K562 (cell line): ENCODE data around the gene TMEM121B. TPM values are rescaled to one million over a fixed set of nuclear protein-coding genes. Genes with fewer than 3 reads are reported as not detected.

Experiments
- ATAC-seq: fragments of 200-7000 bp; cut with Tn5 transposase; 3 replicates; pipeline ENCODE4 v1.9.1; 2020; ENCODE audit warnings: moderate library complexity
- BruUV-seq: library from RNA; stranded (reverse); fragments of 400-500 nt; replicated peaks from 2 replicates; lab custom pipeline; 2021; lab: Mats Ljungman, UMichigan
- CTCF ChIA-PET: fragments of 300-600 bp; formaldehyde crosslinking; extraction: SDS; loops from one replicate; lab custom pipeline; 2021; ENCODE audit warnings: low intra/inter-chr PET ratio; lab: Yijun Ruan, JAX
- POLR2A ChIA-PET: fragments of 300-600, 350-650 bp; sonication (Branson Sonifier 250); formaldehyde crosslinking; extraction: SDS; loops from one replicate; lab custom pipeline; 2021; ENCODE audit warnings: antibody characterized with exemption, inconsistent platforms; lab: Yijun Ruan, JAX
- DNase-seq, 4 experiments: peaks; one replicate each; pipeline versions ENCODE4 v3.0.0 to v3.0.0-alpha.2; 2011 to 2018; ENCODE audit warnings: low spot score in 3 of 4, mixed read lengths in 3 of 4; ENCODE audit errors: extremely low read depth in 1 of 4
- FAIRE-seq: peaks from 2 replicates; lab custom pipeline; 2011; peaks lifted over from hg19 to GRCh38; lab: Jason Lieb, UNC
- H2AFZ ChIP-seq: 2 replicates; pipeline ENCODE4 v1.6.0; 2011; ENCODE audit warnings: low read depth, low read length, control low read depth, inconsistent platforms
- H3K27ac ChIP-seq: fragments of 200-600 bp; 3 replicates; pipeline ENCODE4 v1.8.0; 2011; ENCODE audit warnings: low read depth, mild to moderate bottlenecking, control low read depth, inconsistent platforms, low read length, moderate library complexity, mixed read lengths; ENCODE audit errors: extremely low read depth
- H3K27me3 ChIP-seq, 2 experiments: fragments of 300-600 bp in 1 of 2; 2 replicates in 1 of 2; 3 replicates in 1 of 2; pipeline versions ENCODE4 v1.6.0 to v1.8.0; 2011; ENCODE audit warnings: inconsistent platforms in 2 of 2, low read length in 2 of 2, mild to moderate bottlenecking in 1 of 2, mixed read lengths in 1 of 2, moderate library complexity in 1 of 2; ENCODE audit not compliant: control insufficient read depth in 2 of 2, insufficient read depth in 2 of 2
- H3K36me3 ChIP-seq: fragments of 300-600 bp; 3 replicates; pipeline ENCODE4 v1.8.0; 2011; ENCODE audit warnings: mild to moderate bottlenecking, low read length, inconsistent platforms; ENCODE audit not compliant: control insufficient read depth, insufficient read depth
- H3K4me1 ChIP-seq, 2 experiments: fragments of 200-600 bp in 1 of 2; replicated peaks in 1 of 2; 2 replicates in 1 of 2; 3 replicates in 1 of 2; pipeline versions ENCODE4 v1.5.1 to v1.8.0; 2011; ENCODE audit warnings: inconsistent platforms in 2 of 2, low read length in 2 of 2, mild to moderate bottlenecking in 1 of 2, mixed read lengths in 1 of 2, moderate library complexity in 1 of 2; ENCODE audit not compliant: control insufficient read depth in 2 of 2, insufficient read depth in 2 of 2
- H3K4me2 ChIP-seq: 2 replicates; pipeline ENCODE4 v1.6.1; 2011; ENCODE audit warnings: low read length, control low read depth, inconsistent platforms, mixed read lengths; ENCODE audit not compliant: insufficient read depth
- H3K4me3 ChIP-seq: fragments of 200-600 bp; sonication (generic), shearing (Covaris generic); 2 replicates; pipeline ENCODE4 v1.5.1; 2016; ENCODE audit warnings: control low read depth, inconsistent platforms
- H3K79me2 ChIP-seq: fragments of 200-600 bp; 3 replicates; pipeline ENCODE4 v1.8.0; 2011; ENCODE audit warnings: low read length, inconsistent platforms; ENCODE audit not compliant: control insufficient read depth, insufficient read depth
- H3K9ac ChIP-seq, 2 experiments: 2 replicates each; pipeline versions ENCODE4 v1.6.0 to v1.6.1; 2011; ENCODE audit warnings: low read depth in 2 of 2, low read length in 2 of 2, control low read depth in 1 of 2, inconsistent platforms in 1 of 2, mild to moderate bottlenecking in 1 of 2, mixed read lengths in 1 of 2; ENCODE audit not compliant: insufficient read depth in 1 of 2
- H3K9me1 ChIP-seq: one replicate; pipeline ENCODE4 v1.6.0; 2011; ENCODE audit warnings: inconsistent platforms, mild to moderate bottlenecking, low read length, moderate library complexity; ENCODE audit not compliant: control insufficient read depth, insufficient read depth
- H3K9me3 ChIP-seq: replicated peaks from 2 replicates; pipeline ENCODE4 v1.5.1; 2011; ENCODE audit warnings: low read depth, low read length, inconsistent platforms; ENCODE audit not compliant: control insufficient read depth, insufficient read depth
- H4K20me1 ChIP-seq: replicated peaks from 2 replicates; pipeline ENCODE4 v1.6.1; 2011; ENCODE audit warnings: low read length, inconsistent platforms, mixed read lengths; ENCODE audit not compliant: control insufficient read depth, insufficient read depth
- SMARCB1 ChIP-seq: IDR thresholded peaks from 2 replicates; pipeline ENCODE4 v1.6.1; 2011; ENCODE audit warnings: improper control_type of control experiment, low read depth; ENCODE audit not compliant: insufficient read length
- TEAD1 ChIP-seq, 2 experiments: fragments of 450-650 bp in 1 of 2; sonication (generic) in 1 of 2; formaldehyde crosslinking; IDR thresholded peaks; 2 replicates each; pipeline versions ENCODE4 v1.4.0 to v1.8.0; 2020 to 2022; ENCODE audit warnings: mild to moderate bottlenecking in 2 of 2, missing genetic modification reagents in 1 of 2
- TOE1 ChIP-seq, 2 experiments: fragments of 450-650 bp in 1 of 2; sonication (generic) in 1 of 2; formaldehyde crosslinking in 1 of 2; IDR thresholded peaks; 2 replicates each; pipeline versions ENCODE4 v1.7.1 to v1.8.0; 2016 to 2022; ENCODE audit warnings: borderline replicate concordance in 2 of 2, mild to moderate bottlenecking in 2 of 2, antibody characterized with exemption in 1 of 2, inconsistent platforms in 1 of 2, low read depth in 1 of 2, missing genetic modification reagents in 1 of 2, moderate library complexity in 1 of 2
- TSHZ1 ChIP-seq: fragments of 250-450 bp; sonication (Bioruptor Pico); IDR thresholded peaks from 2 replicates; pipeline ENCODE4 v1.4.0; 2020; ENCODE audit warnings: mild to moderate bottlenecking, moderate library complexity
- ZEB2 ChIP-seq: fragments of 450-650 bp; IDR thresholded peaks from 2 replicates; pipeline ENCODE4 v1.6.1; 2016
- ZSCAN29 ChIP-seq: fragments of 450-650 bp; IDR thresholded peaks from 2 replicates; pipeline ENCODE4 v1.6.1; 2017
- WGBS: fragments of 100-300 bp; shearing (Covaris generic); methylation state at CpG from one replicate; pipeline ENCODE4 v1.1.6; 2016; ENCODE audit warnings: low coverage, mixed read lengths; ENCODE audit not compliant: insufficient coverage; ENCODE audit errors: missing lambda C conversion rate; 5-methylcytosine and 5-hydroxymethylcytosine counted together
- in situ Hi-C: fragments of 300-500 bp; cut with MboI; formaldehyde crosslinking; loops from 4 replicates; pipeline ENCODE4 v1.15.0; 2018; ENCODE audit warnings: inconsistent platforms, mixed read lengths
- intact Hi-C: fragments of 100-400 bp; cut with micrococcal nuclease; formaldehyde crosslinking; loops from 2 replicates; pipeline ENCODE4 v1.14.2; 2022
- polyA plus RNA-seq, 8 experiments: library from polyadenylated mRNA; depleted of rRNA in 4 of 8; stranded (reverse) in 5 of 8; unstranded in 3 of 8; fragments of >200 nt; fragmentation: Nextera tagmentation in 2 of 8; fragmentation: Illumina TruSeq in 1 of 8; extraction: Ambion mirVana in 2 of 8; extraction: Trizol in 1 of 8; gene quantifications; 2 replicates each; pipeline versions ENCODE4 v1.2.1 to v1.2.3, GENCODE V29; 2011 to 2014; ENCODE audit warnings: inconsistent platforms in 1 of 8, missing spikeins in 1 of 8
- total RNA-seq, 7 experiments: library from RNA; depleted of rRNA in 6 of 7; stranded (reverse); fragments of >200 nt in 6 of 7; fragmentation: Illumina TruSeq in 2 of 7; extraction: Trizol in 2 of 7; gene quantifications; 2 replicates each; pipeline versions ENCODE4 v1.2.1 to v1.2.3, GENCODE V29; 2011 to 2021; ENCODE audit warnings: low replicate concordance in 1 of 7
- TF ChIP-seq, protein P1 (sequence below): IDR thresholded peaks from 2 replicates; pipeline ENCODE4 v1.6.1; 2012; ENCODE audit warnings: low read depth, low read length, improper control_type of control experiment, borderline replicate concordance

TMEM121B gene
- total and polyA plus RNA-seq, 9 of the 15 experiments (the other 6 are each of a cell fraction or from before 2014, with no cell fraction given), result 0.03 to 0.07 (median 0.03) TPM; not detected in 6

GRCh38 chr22:17138513-17138912 lies 17.4 kb upstream of the TMEM121B start:
- Histone ChIP-seq H4K20me1 (peaks cover 9% of the 10 kb centered on the region; the same call in 1 of the 2 replicates), H3K4me2 (no peak overlapping the region), H3K36me3 (peaks cover 37% of the 10 kb centered on the region; the same call in 2 of the 3 replicates), H3K27ac (no peak overlapping the region)
- in situ Hi-C loops, result no loop called here
- intact Hi-C loops, result no loop called here
- POLR2A ChIA-PET, result interaction anchor here (1.5 kb wide), 1 partner anchor 10 kb away, joined by 4 read pairs; no protein-coding TSS in a partner anchor
- no TSS peak for BruUV-seq
- no peak for ATAC-seq
- no peak for TF ChIP-seq SMARCB1
- no peak for TF ChIP-seq ZSCAN29
- TF ChIP-seq, protein P1, sequence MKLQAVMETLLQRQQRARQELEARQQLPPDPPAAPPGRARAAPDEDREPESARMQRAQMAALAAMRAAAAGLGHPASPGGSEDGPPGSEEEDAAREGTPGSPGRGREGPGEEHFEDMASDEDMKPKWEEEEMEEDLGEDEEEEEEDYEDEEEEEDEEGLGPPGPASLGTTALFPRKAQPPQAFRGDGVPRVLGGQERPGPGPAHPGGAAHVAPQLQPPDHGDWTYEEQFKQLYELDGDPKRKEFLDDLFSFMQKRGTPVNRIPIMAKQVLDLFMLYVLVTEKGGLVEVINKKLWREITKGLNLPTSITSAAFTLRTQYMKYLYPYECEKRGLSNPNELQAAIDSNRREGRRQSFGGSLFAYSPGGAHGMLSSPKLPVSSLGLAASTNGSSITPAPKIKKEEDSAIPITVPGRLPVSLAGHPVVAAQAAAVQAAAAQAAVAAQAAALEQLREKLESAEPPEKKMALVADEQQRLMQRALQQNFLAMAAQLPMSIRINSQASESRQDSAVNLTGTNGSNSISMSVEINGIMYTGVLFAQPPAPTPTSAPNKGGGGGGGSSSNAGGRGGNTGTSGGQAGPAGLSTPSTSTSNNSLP, result no peak
- no peak for TF ChIP-seq TOE1 (IDR thresholded peaks at IDR 0.05; ENCODE audit: borderline replicate concordance)
- no peak for TF ChIP-seq TOE1 (CRISPR knock-in tag; IDR thresholded peaks at IDR 0.05; ENCODE audit: borderline replicate concordance, low read depth)
- no peak for TF ChIP-seq TEAD1 (CRISPR knock-in tag; IDR thresholded peaks at IDR 0.05)
- no peak for TF ChIP-seq ZEB2
- TF ChIP-seq TSHZ1 (CRISPR knock-in tag), result no peak
- TF ChIP-seq, all 486 proteins: peak for 0
- H3K27me3 ChIP-seq, result peaks cover 0 to under 1% of the 10 kb centered on the region in 2 experiments; a peak in 1 of 5 replicates
- DNase-seq, result no peak
- H3K9me3 ChIP-seq, result no peaks in the 10 kb centered on the region
- no peak overlapping the region for H2AFZ ChIP-seq
- H3K4me3 ChIP-seq, result no peak overlapping the region
- H3K79me2 ChIP-seq, result no peaks in the 10 kb centered on the region
- 76% methylated on average over 11 of the region's 11 CpGs for WGBS
- no peaks in the 10 kb centered on the region for H3K4me1 ChIP-seq
- no peak for FAIRE-seq
- CTCF ChIA-PET, result no interaction called here
- no peak overlapping the region for H3K9ac ChIP-seq
- H3K9me1 ChIP-seq, result no peaks in the 10 kb centered on the region
